Fibroblast of skin of scalp (primary cell): ENCODE data around the gene CCDC33.
A peak's percentile ranks its signal among the peaks of the same experiment; 100 is the strongest.

Experiments
- DNase-seq: peaks from one replicate; pipeline ENCODE4 v3.0.0-alpha.2; 2013

Gene CCDC33

GRCh38 chr15:74229686-74230085 lies 6.4 kb upstream of the CCDC33 start:
- no peak for DNase-seq

- no peak for DNase-seq
Measured at GRCh38 chr15:74231475-74231874, 4.7 kb upstream of the CCDC33 start.

DNA sequence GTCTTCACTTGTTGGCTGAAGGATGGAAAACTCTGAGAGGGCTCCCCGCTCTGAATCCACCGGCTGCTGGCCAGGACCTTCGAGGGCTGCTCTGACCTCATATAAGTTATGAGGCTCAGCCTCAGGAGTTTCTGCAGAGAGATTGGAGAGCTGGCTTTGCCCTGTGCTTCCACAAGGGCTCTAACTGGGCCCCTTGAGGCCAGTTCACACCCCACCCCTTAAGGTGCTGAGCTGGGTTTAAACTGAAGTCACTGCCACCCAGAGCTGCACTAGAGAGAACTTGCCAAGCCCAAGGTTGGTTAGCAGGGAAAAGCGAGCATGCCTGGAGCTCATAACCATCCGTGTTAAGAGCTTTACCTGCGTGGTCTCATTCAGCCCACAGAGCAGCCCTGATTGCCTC lies 2.8 kb upstream of the CCDC33 start:
- no peak for DNase-seq

DNA sequence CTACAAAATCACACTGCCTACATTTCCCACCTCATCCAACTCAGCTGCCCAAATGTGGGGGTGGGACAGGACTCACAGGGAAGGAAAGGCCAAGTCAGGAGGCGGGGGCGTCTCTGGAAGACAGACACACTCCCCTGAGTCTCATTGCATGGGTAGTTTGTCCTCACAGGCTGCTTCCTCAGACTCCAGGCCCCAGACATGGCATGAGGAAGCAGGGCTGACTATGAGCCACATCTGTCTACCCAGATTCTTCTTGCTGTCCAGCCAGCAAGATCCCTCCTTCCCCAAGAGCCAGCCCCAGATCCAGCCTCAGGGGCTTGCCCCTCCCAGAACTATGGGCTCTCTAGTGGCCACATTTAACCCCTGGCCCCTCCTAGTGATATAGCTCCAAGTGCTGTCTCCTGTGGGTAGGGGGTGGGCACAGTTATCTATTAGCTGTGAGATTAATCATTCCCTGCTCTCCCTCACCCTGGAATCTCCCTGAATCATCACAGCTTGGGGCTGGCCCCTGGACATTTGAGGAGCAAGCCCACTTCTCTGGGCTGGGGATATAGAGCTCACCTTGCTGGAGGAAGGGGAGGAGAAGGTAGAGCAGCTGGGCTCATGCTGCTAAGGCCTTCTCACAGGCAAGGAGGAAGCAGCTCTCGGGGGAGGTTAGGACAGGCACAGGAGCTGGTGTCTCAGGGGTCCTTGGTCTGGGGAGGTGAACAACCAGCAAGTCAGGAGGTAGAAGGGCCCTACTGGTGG lies 2.1 kb upstream of the CCDC33 start:
- no peak for DNase-seq

DNA sequence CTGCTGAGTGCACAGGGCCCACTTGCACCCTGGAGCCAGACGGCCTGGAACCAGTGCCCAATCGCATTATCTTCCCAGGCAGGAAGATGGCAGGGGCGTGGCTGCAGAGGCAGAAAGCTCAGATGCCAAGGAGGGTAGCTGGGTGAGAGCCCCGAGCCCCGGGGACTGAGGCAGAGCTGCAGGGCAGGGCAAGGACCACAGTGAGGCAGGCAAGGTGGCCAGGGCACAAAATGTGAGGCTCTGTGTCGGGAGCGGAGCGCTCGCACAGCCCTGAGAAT lies 1.6 kb upstream of the CCDC33 start:
- DNase-seq = no peak

DNA sequence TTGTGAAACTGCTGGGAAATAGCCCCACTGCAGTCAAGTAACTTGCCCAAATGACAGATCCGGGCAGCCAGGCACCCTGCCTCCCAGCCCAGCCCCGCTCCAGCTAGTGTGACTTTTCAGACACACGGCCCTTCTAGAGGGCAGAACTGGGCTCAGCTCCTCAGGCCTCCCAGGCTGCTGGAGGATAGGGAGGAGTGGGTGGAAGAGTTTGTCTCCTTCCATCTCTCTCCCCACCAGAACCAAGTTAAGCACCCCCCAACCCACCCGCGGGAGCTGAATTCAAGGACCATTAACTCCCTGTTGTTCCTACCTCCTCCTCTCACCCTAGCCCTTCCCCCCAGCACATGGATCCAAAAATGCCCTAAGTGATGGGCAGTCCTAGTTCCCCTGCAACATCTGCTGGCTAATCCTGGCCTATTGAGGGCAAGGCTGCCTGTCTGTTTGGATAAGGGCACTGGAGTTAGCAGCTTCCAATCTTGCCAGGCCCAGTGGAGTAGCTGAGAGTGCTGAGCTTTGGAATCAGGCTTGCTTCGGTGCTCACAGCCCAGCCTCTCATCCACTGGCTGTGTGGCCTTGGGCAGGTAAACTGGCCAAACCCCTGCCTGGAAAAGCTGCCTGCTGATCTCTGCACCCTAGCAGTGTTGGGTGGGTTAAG lies 3.1 kb downstream of the CCDC33 start:
- no peak for DNase-seq

- peak; percentile 89 for DNase-seq
Measured at GRCh38 chr15:74240002-74240568, 4.0 kb downstream of the CCDC33 start.

GRCh38 chr15:74240897-74241614 lies 4.9 kb downstream of the CCDC33 start:
- no peak for DNase-seq

DNA sequence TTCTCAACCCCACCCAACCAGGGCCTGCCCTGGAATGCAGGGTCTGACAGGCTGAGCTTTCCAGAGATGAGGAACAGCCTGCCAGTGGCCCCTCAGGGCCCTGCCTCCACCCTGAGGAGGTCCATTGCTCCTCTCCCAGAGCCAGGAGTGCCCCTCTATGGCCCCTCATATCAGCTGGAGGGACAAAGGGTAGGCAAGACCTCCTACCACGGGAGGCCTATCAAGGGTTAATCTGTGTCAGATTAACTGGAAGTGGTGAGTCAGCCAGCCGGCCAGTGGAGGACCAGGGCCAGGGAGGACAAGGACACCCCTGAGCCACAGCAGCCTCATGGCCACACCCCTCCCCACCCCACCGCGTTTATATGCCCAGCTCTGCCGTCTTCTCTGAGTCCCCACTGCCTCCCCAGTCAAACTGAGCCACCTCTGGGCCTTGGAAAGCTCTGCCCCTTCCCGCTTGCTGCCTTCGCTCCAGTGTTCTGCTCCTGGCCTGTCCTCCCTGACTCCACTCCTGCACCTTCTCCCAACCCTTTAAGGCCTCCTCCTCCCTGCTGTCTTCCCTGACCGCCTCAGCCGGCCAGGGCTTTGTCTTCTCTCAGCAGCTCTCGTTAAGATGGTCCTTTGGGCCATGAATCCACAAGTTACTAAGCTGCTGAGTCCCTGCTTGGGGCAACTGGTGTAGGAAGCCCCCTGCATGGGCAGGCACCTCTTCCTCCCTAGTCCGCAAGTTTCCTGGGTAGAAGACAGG lies 6.5 kb downstream of the CCDC33 start:
- DNase-seq = no peak

GRCh38 chr15:74243431-74243830 lies 7.3 kb downstream of the CCDC33 start:
- DNase-seq = no peak

GRCh38 chr15:74244822-74245341 lies 8.8 kb downstream of the CCDC33 start:
- DNase-seq = no peak

GRCh38 chr15:74245342-74245931 lies 9.3 kb downstream of the CCDC33 start:
- no peak for DNase-seq

DNA sequence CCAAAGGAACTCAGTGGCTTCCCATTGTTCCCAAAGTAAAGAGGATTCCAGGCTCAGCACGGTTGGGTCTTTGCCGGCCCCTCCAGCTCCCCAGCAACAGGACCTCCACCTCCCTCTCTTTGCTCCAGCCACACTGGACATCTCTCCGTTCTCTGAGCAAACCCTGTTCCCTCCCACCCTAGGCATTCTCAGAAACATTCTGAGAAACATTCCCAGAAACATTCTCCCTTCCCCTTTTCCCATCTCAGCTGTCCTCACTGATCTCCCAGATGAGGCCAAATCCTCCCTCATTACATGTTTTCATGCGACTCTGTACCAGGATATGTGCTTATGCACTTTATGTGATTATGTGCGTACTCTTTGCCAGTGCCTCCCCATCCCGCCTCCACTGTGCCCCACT lies 14.1 kb downstream of the CCDC33 start:
- no peak for DNase-seq

GRCh38 chr15:74251131-74251811 lies 15.1 kb downstream of the CCDC33 start:
- DNase-seq = no peak

GRCh38 chr15:74252291-74252690 lies 16.2 kb downstream of the CCDC33 start:
- no peak for DNase-seq

- no peak for DNase-seq
Measured at GRCh38 chr15:74252721-74253120, 16.6 kb downstream of the CCDC33 start.

DNA sequence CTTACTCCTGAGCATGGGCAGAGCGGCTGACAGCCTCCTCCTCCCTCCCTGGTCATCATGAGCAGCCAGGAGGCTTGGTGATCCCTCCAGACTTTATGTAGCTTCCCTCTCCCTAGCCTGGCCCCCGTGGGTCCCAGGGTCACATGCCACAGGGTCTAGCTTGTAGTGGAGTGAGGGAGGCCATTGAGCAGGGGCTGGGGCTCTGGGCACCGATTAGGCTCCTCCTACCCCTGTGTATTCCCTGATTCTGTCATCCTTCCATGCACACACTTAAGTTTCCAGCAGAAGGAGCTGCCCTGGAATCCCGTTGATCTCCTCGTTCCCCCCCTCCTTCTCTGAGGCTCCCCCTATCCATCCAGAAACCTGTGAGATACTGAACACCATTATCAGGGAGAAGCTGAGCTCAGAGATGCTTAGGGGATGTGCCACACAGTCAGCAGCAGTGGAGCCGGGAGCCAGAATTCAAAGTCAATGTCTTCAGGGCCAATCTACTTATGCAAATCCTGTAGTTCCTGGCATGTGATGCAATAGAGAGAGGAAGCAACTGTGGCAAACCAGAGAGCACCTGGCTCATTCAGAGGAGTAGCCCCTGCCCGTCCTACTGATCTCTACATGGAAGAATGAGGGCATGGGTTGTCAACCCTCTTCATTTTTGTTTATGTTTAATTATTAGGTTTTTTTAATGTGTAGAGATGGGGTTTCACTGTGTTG lies 17.2 kb downstream of the CCDC33 start:
- DNase-seq = no peak

GRCh38 chr15:74257105-74257504 lies 21.0 kb downstream of the CCDC33 start:
- no peak for DNase-seq

DNA sequence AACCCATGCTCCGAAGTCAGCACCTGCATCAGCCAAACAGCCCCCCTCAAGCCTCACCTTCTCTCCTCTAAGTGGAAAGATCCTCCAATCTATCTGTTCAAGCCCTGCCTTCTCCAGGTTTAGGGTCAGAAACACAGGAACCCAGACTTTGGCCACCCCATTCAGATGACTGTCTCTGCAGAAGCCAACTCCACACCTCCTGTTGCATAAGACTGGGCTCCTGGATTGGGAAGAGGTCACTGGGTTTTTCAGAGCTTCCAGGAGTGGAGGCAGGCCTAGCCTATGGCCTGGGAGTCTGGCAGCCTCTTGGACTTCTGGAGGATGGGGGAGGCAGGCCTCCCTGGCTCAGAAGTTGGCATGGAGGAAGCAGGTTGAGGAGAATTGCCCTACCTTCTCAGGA lies 21.5 kb downstream of the CCDC33 start:
- no peak for DNase-seq

DNA sequence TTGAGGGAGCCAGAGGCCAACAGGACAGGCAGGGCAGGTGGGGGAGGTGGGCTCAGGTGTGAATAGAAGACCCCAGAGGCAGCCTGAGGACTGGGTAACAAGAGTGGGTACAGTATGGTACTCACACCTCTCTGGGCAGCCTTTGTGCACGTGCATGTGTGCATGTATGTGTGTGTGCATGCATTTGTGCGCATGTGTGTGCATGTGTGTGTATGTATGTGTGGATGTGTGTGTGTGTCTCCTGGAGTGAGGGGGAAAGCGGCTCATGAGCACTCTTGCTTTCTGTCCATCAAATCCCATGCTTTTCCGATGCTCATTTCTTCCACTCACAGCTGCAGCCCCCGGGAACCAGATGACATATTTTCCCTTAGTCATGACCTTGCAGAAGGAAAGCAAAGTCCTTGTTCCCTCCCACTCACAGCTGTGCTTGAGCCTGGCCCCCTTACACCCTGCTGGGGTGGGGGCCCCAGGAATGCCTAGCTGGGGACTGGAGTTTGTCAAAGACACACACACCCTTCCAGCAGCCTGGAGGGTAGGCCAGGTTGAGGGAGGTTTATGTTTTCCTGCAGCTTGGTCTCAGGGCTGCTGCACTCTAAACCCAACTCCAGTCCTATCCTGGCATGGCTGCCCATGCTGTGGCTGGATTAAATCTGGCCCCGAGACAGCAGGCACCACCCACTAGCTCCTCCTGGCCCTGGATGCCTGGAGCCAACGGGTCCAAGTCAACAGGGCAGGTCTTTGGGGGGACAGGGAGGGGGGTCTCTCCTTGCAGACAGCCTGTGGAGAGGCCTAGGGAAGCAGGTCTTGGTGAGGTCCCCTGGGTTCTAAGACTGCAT lies 22.5 kb downstream of the CCDC33 start:
- DNase-seq = no peak
